HepG2 (cell line): ENCODE data around the gene SHLD1. TPM values are rescaled to one million over a fixed set of nuclear protein-coding genes. Genes with fewer than 3 reads are reported as not detected.

ENCODE experiments used
- ARHGAP35 ChIP-seq: sonication (generic); formaldehyde crosslinking; IDR thresholded peaks from 2 replicates; pipeline ENCODE4 v1.9.0; 2022; ENCODE audit warnings: mild to moderate bottlenecking, inconsistent platforms, moderate library complexity, missing genetic modification reagents, borderline replicate concordance
- ETV6 ChIP-seq: sonication (generic); formaldehyde crosslinking; conservative IDR thresholded peaks from 2 replicates; pipeline ENCODE4 v1.4.0; 2020; ENCODE audit warnings: missing genetic modification reagents
- FOXA1 ChIP-seq, 2 experiments: fragments of 450-650 bp in 1 of 2; sonication (generic) in 1 of 2; formaldehyde crosslinking in 1 of 2; IDR thresholded peaks; 2 replicates each; pipeline versions ENCODE4 v1.4.0 to v1.6.1; 2016 to 2020; ENCODE audit warnings: missing genetic modification reagents in 1 of 2
- FOXA3 ChIP-seq: IDR thresholded peaks from 2 replicates; pipeline ENCODE4 v1.6.1; 2016; ENCODE audit warnings: missing genetic modification reagents, missing compliant biosample characterization
- GABPB1 ChIP-seq: IDR thresholded peaks from 2 replicates; pipeline ENCODE4 v1.6.1; 2016; ENCODE audit warnings: mild to moderate bottlenecking, missing genetic modification reagents, moderate library complexity, missing compliant biosample characterization
- GLI4 ChIP-seq: sonication (generic); formaldehyde crosslinking; IDR thresholded peaks from 2 replicates; pipeline ENCODE4 v1.5.1; 2020; ENCODE audit warnings: missing genetic modification reagents, mild to moderate bottlenecking, moderate library complexity, borderline replicate concordance
- KLF12 ChIP-seq: sonication (generic); formaldehyde crosslinking; IDR thresholded peaks from 2 replicates; pipeline ENCODE4 v1.4.0; 2020; ENCODE audit warnings: missing genetic modification reagents, borderline replicate concordance
- KMT2B ChIP-seq: IDR thresholded peaks from 2 replicates; pipeline ENCODE4 v1.6.1; 2016; ENCODE audit warnings: missing genetic modification reagents, missing compliant biosample characterization
- NFE2L2 ChIP-seq: fragments of 150-350 bp; IDR thresholded peaks from 2 replicates; pipeline ENCODE4 v1.6.1; 2014; ENCODE audit warnings: low read length
- NFYC ChIP-seq: IDR thresholded peaks from 2 replicates; pipeline ENCODE4 v1.6.1; 2016; ENCODE audit warnings: missing genetic modification reagents, missing compliant biosample characterization
- SALL2 ChIP-seq: sonication (generic); formaldehyde crosslinking; IDR thresholded peaks from 2 replicates; pipeline ENCODE4 v1.8.1; 2023; ENCODE audit warnings: mild to moderate bottlenecking, missing genetic modification reagents, inconsistent platforms
- SMC3 ChIP-seq: IDR thresholded peaks from 2 replicates; pipeline ENCODE4 v1.6.1; 2011; ENCODE audit warnings: low read length, improper control_type of control experiment
- SNAPC2 ChIP-seq: sonication (generic); formaldehyde crosslinking; IDR thresholded peaks from 2 replicates; pipeline ENCODE4 v1.8.1; 2022; ENCODE audit warnings: mild to moderate bottlenecking, missing genetic modification reagents
- SYNCRIP ChIP-seq: fragments of 200-400 bp; formaldehyde crosslinking; IDR thresholded peaks from 2 replicates; pipeline ENCODE4 v1.6.1; 2018; ENCODE audit warnings: mild to moderate bottlenecking, low read depth, low read length; ENCODE audit not compliant: insufficient read depth
- YEATS2 ChIP-seq: sonication (generic); formaldehyde crosslinking; IDR thresholded peaks from 2 replicates; pipeline ENCODE4 v1.4.0; 2020; ENCODE audit warnings: missing genetic modification reagents, borderline replicate concordance
- polyA plus RNA-seq, 8 experiments: library from polyadenylated mRNA; depleted of rRNA in 3 of 8; stranded (reverse) in 7 of 8; unstranded in 1 of 8; fragments of >200 nt; fragmentation: Illumina TruSeq in 4 of 8; extraction: Trizol in 4 of 8; gene quantifications; 2 replicates each; pipeline versions ENCODE4 v1.2.1 to v1.2.3, GENCODE V29; 2011 to 2016; ENCODE audit warnings: low read depth in 4 of 8, missing spikeins in 1 of 8, mixed read lengths in 1 of 8; ENCODE audit not compliant: insufficient read depth in 1 of 8
- total RNA-seq, 5 experiments: library from RNA; depleted of rRNA; stranded (reverse); fragments of >200 nt; fragmentation: Illumina TruSeq; extraction: Trizol; gene quantifications; 2 replicates each; pipeline ENCODE4 v1.2.3, GENCODE V29; 2016; ENCODE audit warnings: low read depth in 1 of 5
- TF ChIP-seq, protein P1 (sequence below): sonication (generic); formaldehyde crosslinking; IDR thresholded peaks from 2 replicates; pipeline ENCODE4 v1.9.0; 2021; ENCODE audit warnings: missing genetic modification reagents, borderline replicate concordance
- TF ChIP-seq, protein P2 (sequence below): sonication (generic); formaldehyde crosslinking; IDR thresholded peaks from 2 replicates; pipeline ENCODE4 v1.4.0; 2020; ENCODE audit warnings: missing genetic modification reagents, low read depth, mild to moderate bottlenecking, borderline replicate concordance
- TF ChIP-seq, protein P3 (sequence below): IDR thresholded peaks from 2 replicates; pipeline ENCODE4 v1.6.1; 2018; ENCODE audit warnings: missing genetic modification reagents, mild to moderate bottlenecking, missing compliant biosample characterization
- TF ChIP-seq, protein P4 (sequence below): sonication (generic); formaldehyde crosslinking; IDR thresholded peaks from 2 replicates; pipeline ENCODE4 v1.4.0; 2020; ENCODE audit warnings: missing genetic modification reagents
- TF ChIP-seq, protein P5 (sequence below): sonication (generic); formaldehyde crosslinking; IDR thresholded peaks from 2 replicates; pipeline ENCODE4 v1.8.1; 2023; ENCODE audit warnings: mild to moderate bottlenecking, missing genetic modification reagents

The SHLD1 gene
- total and polyA plus RNA-seq, 2 of the 13 experiments (the other 11 are each of a cell fraction or from before 2014, with no cell fraction given) = 8.9 to 10.0 TPM

DNA sequence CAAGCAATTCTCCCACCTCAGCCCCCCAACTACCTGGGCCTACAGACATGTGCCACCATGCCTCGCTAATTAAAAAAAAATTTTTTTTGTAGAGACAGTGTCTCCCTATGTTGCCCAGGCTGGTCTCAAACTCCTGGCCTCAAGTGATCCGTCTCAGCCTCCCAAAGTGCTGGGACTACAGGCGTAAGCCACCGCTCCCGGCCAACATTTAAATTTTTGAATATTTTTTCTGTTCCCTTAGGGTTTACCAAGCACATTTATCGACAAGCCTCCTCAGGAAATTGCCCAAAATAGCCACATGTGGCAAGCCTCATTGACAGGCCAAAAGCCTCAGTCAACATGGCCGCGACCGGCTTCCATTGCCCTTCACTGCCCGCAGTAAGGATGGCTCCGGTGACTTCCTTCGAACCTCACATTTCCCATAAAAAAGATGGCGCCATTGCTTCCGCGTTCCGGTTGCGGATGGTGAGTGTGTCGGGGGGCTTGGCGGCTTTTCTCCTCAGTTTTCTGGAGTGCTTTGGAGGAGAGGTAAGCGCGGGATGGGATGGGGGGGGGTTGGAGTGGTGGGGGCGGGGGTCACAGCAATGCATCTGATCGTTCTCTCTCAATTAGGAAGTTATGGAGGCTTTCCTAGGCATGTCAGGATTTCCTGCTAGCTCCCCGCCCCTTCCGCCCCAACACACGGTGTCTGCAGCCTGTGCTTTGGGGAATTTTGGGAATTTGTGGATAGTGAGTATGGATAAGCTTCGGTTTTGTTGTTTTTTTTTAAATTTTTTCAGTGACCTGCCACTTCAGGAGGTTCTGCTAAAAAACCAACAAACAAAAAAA, at the start of gene SHLD1 (continued):
- TF ChIP-seq, protein P1, sequence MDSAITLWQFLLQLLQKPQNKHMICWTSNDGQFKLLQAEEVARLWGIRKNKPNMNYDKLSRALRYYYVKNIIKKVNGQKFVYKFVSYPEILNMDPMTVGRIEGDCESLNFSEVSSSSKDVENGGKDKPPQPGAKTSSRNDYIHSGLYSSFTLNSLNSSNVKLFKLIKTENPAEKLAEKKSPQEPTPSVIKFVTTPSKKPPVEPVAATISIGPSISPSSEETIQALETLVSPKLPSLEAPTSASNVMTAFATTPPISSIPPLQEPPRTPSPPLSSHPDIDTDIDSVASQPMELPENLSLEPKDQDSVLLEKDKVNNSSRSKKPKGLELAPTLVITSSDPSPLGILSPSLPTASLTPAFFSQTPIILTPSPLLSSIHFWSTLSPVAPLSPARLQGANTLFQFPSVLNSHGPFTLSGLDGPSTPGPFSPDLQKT = no peak
- TF ChIP-seq SNAPC2 (no peak), SYNCRIP (no peak), YEATS2 (peak; percentile 87; the same call in 1 of the 2 replicates), NFYC (CRISPR knock-in tag) (0 out of 2 replicates have a peak, but pooled peaks have one; percentile 10), KMT2B (CRISPR knock-in tag) (peak; percentile 85), FOXA3 (peak; percentile 87), KLF12 (no peak), ETV6 (CRISPR knock-in tag) (0 out of 2 replicates have a peak, but pooled peaks have one; percentile 44), FOXA1 (IDR thresholded peaks at IDR 0.05) (no peak), FOXA1 (CRISPR knock-in tag; IDR thresholded peaks at IDR 0.05) (peak; percentile 90), ARHGAP35 (CRISPR knock-in tag) (0 out of 2 replicates have a peak, but pooled peaks have one; percentile 27), NFE2L2 (no peak), SALL2 (CRISPR knock-in tag) (no peak), GLI4 (CRISPR knock-in tag) (no peak), GABPB1 (peak; percentile 94), SMC3 (0 out of 2 replicates have a peak, but pooled peaks have one; percentile 1)
- TF ChIP-seq, protein P2, sequence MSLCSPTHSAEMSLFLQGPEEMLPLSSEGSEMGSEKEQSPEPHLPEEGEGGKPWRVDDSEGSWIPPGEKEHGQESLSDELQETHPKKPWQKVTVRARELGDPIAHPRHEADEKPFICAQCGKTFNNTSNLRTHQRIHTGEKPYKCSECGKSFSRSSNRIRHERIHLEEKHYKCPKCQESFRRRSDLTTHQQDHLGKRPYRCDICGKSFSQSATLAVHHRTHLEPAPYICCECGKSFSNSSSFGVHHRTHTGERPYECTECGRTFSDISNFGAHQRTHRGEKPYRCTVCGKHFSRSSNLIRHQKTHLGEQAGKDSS = no peak
- TF ChIP-seq, protein P3, sequence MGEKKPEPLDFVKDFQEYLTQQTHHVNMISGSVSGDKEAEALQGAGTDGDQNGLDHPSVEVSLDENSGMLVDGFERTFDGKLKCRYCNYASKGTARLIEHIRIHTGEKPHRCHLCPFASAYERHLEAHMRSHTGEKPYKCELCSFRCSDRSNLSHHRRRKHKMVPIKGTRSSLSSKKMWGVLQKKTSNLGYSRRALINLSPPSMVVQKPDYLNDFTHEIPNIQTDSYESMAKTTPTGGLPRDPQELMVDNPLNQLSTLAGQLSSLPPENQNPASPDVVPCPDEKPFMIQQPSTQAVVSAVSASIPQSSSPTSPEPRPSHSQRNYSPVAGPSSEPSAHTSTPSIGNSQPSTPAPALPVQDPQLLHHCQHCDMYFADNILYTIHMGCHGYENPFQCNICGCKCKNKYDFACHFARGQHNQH = peak; percentile 42; the same call in 1 of the 2 replicates
- TF ChIP-seq, protein P4, sequence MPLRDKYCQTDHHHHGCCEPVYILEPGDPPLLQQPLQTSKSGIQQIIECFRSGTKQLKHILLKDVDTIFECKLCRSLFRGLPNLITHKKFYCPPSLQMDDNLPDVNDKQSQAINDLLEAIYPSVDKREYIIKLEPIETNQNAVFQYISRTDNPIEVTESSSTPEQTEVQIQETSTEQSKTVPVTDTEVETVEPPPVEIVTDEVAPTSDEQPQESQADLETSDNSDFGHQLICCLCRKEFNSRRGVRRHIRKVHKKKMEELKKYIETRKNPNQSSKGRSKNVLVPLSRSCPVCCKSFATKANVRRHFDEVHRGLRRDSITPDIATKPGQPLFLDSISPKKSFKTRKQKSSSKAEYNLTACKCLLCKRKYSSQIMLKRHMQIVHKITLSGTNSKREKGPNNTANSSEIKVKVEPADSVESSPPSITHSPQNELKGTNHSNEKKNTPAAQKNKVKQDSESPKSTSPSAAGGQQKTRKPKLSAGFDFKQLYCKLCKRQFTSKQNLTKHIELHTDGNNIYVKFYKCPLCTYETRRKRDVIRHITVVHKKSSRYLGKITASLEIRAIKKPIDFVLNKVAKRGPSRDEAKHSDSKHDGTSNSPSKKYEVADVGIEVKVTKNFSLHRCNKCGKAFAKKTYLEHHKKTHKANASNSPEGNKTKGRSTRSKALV (CRISPR knock-in tag) = 0 out of 2 replicates have a peak, but pooled peaks have one; percentile 72
- TF ChIP-seq, protein P5, sequence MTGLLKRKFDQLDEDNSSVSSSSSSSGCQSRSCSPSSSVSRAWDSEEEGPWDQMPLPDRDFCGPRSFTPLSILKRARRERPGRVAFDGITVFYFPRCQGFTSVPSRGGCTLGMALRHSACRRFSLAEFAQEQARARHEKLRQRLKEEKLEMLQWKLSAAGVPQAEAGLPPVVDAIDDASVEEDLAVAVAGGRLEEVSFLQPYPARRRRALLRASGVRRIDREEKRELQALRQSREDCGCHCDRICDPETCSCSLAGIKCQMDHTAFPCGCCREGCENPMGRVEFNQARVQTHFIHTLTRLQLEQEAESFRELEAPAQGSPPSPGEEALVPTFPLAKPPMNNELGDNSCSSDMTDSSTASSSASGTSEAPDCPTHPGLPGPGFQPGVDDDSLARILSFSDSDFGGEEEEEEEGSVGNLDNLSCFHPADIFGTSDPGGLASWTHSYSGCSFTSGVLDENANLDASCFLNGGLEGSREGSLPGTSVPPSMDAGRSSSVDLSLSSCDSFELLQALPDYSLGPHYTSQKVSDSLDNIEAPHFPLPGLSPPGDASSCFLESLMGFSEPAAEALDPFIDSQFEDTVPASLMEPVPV (CRISPR knock-in tag) = no peak
